SK-MEL-5 (cell line): ENCODE measurements around the gene MARCHF6. TPM values are rescaled to one million over a fixed set of nuclear protein-coding genes. Genes with fewer than 3 reads are reported as not detected.

Source experiments
- DNase-seq: peaks from one replicate; pipeline ENCODE4 v3.0.0-alpha.2; 2016; ENCODE audit warnings: low read depth, low spot score
- in situ Hi-C: cut with HindIII; loops from 2 replicates; pipeline ENCODE4 v1.10.0; 2016; ENCODE audit warnings: low sequenced_read_pairs, high pct_unique_total_duplicates, low pct_unique_long_range_greater_than_20kb
- total RNA-seq: library from RNA; depleted of rRNA; stranded (reverse); fragments of >200 nt; shearing (Covaris generic); gene quantifications from 2 replicates; pipeline ENCODE4 v1.2.3, GENCODE V29; 2014

The MARCHF6 gene
- total RNA-seq, 1 experiment from 2014 or later: 73.0 TPM

DNA sequence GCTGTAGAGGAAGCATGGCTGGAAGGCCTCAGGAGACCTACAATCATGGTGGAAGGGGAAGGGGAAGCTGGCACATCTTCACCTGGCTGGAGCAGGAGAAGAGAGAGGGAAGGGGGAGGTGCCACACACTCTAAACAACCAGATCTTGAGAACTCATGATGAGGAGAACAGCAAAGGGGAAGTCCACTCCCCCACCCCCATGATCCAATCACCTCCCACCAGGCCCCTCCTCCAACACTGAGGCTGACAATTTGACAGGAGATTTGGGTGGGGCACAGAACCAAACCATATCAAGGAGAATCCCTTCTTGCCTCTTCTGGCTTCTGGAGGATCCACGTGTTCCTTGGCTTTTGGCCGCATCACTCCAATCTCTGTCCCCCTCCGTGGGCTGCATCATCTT lies 32.7 kb upstream of the MARCHF6 start:
- no peak for DNase-seq
- in situ Hi-C loops: no loop called here

GRCh38 chr5:10321882-10322281 lies 31.6 kb upstream of the MARCHF6 start:
- DNase-seq: no peak
- in situ Hi-C loops: no loop called here

DNA sequence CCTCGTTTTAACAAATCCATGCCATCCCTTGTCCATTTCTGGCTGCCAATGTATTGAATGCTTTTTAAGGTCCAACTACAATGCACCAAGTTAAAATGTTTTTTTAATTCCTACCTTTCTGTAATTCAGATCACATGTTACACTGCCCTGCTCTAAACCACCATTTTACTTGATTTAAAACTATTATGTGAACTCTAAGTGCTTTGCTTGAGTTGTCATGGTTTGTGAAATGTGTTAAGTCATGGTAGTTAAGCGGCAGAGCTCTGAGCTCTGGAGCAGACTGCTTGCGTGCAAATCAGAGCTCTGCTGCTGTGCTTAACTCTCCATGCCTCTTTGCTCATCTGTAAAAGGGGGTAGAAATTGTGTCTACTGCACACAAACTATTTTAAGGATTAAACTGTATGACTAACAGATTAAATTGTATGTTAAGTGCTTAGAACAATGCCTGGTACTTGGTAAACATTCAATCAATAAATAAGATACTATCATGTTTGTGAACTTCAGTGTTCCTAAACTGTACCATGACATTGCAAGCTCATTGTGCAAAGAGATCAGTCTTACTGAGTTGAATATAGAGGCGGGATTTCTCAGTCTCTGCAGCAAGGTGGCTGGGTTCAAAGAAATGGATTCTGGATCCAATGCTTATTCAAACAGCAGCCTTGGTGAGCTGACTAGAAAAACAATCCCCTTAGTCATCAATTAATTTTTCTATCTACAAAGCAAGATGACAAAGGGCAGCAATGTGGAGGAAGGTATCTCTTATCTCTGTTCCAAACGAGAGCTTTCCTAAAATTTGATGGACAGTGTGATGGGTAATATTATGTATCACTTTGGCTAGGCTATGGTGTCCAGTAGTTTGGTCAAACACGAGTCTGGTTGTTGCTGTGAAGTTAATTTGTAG lies 29.7 kb upstream of the MARCHF6 start:
- in situ Hi-C loops: no loop called here
- no peak for DNase-seq

GRCh38 chr5:10324518-10325370 lies 28.8 kb upstream of the MARCHF6 start:
- in situ Hi-C loops: no loop called here
- no peak for DNase-seq

DNA sequence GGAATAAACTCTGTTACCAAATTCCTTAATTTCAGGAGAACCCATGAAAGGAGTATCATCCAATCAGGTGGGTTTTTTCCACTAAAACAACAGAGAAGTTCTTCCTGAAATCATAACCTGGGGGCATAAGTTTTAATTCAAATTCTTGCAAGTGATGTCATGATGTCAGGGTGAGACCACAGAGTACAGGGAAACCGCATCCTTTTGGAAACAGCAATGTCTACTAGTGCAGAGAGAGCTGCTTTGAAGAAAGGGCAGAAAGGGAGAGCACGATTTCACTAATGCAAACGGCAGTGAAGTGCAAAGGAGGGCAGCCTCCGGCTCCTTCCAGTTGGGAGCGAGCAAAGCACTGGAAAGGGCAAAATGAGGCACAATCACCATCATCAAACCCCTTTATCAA lies 25.2 kb upstream of the MARCHF6 start:
- in situ Hi-C loops: no loop called here
- DNase-seq: no peak

DNA sequence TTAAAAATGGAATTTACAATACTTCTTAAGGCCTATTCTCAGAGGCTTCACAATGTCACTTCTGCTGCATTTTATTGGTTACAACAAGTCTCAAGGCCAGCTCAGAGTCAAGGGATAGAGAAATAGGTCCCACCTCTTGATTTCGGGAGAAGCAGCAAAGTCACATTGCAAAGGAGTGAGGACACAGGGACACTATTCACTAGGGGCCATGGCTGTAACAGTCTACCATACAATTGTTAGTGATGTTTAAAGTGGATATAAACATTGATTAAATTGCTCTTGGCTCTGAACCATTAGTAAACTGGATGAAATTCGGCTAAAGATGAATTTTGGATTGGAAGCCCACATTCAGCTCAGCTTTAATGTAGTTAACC lies 24.1 kb upstream of the MARCHF6 start:
- DNase-seq: no peak
- in situ Hi-C loops: no loop called here

GRCh38 chr5:10329820-10330481 lies 23.5 kb upstream of the MARCHF6 start:
- in situ Hi-C loops: no loop called here
- DNase-seq: no peak

DNA sequence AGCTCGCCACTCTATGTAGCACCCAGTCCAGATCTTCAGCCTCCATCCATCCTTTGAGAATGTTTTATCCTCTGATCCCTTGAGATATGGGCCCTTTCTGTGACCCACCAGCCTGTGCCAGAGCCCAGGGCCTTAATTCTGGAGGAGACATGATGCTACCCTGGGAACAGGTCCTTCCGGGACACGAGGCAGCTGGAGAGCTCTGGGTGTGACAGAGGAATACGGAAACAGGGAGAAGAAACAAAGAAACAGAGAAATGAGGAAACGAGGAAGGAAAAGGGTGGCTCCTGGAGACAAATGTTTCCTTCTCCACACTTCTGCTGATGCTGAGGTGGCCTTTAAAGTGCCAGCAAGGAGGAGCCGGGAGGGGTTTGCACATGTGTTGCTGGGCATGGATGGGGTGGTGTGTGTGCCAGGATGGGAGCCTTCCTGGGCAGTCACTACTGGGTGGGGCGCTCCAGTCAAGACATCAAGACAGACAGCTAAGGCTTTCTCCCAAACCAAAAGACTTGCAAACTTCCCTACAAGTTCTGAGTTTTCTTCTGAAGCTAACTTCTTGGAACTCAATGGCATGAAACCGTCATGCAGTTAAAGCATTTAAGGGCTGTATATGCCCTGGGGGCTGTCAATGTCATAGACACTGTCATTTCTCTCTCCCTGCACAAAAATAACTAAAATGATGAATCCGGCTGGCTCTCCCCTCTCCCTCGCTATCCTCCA lies 22.8 kb upstream of the MARCHF6 start:
- DNase-seq: no peak
- in situ Hi-C loops: no loop called here

DNA sequence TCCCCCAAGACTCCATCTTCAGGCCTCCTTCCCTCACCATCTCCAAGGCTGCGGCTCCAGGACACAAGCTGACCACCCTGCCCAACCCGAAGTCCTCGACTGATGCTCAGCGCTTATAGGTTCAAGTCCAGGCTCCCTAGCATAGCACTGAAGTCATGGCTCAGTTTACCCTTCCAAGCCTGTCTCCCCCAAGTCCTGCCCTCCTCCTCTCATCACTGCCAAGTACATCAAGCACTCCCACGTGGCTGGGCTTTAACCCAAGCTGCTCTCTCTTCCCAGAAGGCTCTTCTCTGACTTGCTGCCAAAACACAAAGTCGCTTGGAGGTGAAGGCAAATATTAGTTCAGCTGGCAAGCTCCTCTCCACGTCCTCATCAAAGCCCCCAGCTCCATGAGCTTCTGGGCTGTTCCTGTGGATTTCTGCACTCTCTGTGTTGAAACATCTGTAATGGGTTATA lies 22.1 kb upstream of the MARCHF6 start:
- DNase-seq: no peak

GRCh38 chr5:10332301-10332700 lies 21.2 kb upstream of the MARCHF6 start:
- DNase-seq: no peak
- in situ Hi-C loops: no loop called here

More for the DNA sequence above, 22.1 kb upstream of the MARCHF6 start:
- in situ Hi-C loops: no loop called here

DNA sequence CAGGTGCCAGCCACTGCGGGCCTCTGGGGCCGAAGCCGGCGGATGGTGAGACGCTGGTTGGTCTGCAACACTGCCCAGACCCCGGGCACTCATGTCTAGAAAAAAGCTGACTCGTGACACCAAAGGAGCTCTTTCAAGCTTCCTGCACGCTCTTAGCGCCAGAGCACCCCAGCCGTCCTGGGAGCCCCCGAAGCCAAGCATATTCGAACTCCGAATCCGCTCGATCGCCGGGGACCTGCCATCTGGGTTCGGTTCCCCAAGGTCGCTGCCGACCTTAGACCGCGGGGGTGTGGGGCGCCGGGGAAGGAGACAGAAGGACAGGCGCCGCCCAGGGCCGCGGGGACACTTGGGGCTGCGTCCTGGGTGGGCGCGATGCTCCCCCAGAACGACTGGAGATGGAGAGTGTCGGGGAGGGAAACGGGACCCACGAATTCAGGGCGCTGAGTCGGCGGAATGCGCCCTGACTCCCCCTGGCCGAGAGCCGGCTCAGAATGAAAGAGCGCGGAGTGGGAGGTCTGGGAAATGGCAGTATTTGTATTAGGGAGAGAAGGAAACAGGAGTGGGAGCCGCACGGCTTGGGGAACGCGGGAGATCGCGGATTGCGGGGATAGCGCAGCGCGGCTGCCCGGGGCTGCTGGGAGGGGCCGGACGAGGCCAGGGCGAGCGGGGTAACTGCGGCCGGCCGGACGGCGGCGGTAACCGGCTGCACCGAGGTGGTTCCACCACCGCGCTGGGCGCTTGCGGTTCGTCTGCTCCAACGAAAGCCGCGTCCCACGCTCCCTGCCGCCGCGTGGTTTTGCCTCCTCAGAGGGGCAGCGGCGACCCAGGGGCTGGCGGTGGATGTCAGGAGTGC lies 20.1 kb upstream of the MARCHF6 start:
- in situ Hi-C loops: no loop called here
- no peak for DNase-seq

GRCh38 chr5:10334831-10335230 lies 18.7 kb upstream of the MARCHF6 start:
- in situ Hi-C loops: no loop called here
- no peak for DNase-seq

GRCh38 chr5:10335711-10336470 lies 17.6 kb upstream of the MARCHF6 start:
- in situ Hi-C loops: no loop called here

DNA sequence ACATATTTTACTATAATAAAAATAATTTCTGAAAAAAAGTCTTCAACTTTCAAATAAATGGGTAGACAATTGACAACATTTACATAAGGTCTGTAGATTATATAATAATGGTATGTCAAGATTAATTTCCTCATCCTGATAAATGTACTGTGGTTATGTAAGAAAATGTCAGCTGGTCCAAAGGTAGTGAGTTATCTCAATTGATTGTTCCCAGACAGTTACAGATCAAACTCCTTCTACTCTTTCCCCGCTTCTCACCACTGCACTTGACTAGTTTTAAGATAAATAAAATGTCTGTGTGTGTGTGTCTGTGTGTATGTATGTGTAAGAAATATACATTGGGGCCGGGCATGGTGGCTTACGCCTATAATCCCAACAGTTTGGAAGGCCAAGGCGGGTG lies 16.4 kb upstream of the MARCHF6 start:
- in situ Hi-C loops: no loop called here
- no peak for DNase-seq

More at GRCh38 chr5:10335711-10336470, 17.6 kb upstream of the MARCHF6 start:
- DNase-seq: no peak

- in situ Hi-C loops: no loop called here
- DNase-seq: no peak
Measured at GRCh38 chr5:10337986-10338385, 15.5 kb upstream of the MARCHF6 start.

DNA sequence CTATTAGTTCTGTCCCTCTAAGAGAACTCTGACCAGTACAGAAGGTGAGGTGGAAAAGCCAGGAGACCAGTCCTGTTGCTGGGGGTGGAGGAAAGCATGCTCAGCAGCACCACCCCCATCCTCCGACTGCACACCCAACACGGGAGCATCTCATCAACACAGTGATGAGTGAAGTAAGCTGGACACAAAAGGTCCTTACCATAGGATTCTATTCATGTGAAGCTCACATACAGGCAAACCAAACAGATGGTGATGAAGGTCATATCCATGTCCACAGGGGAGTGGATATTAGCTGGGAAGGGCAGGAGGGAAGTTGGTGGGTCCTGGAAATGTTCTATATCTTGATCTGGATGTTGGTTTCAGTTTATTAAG lies 14.8 kb upstream of the MARCHF6 start:
- in situ Hi-C loops: no loop called here

More for the DNA sequence above, 14.8 kb upstream of the MARCHF6 start:
- no peak for DNase-seq
